CD14-positive monocyte (primary cell): Measurements from ENCODE around the gene TSC22D3. TPM values are rescaled to one million over a fixed set of nuclear protein-coding genes. Genes with fewer than 3 reads are reported as not detected.

Experiments used
- DNase-seq, 3 donors: peaks; one replicate each; pipeline ENCODE4 v3.0.0-alpha.2; 2011 to 2022
- H2AFZ ChIP-seq: 2 replicates; pipeline ENCODE4 v1.6.0; 2012; ENCODE audit warnings: mild to moderate bottlenecking, low read depth, low read length, inconsistent platforms; ENCODE audit not compliant: insufficient read depth, poor library complexity, severe bottlenecking
- H3K27ac ChIP-seq, 2 donors: 1 replicate in 1 of 2; 2 replicates in 1 of 2; pipeline ENCODE4 v1.5.1; 2012 to 2013; ENCODE audit warnings: low read length in 2 of 2, control low read depth in 1 of 2, inconsistent platforms in 1 of 2, low read depth in 1 of 2, mild to moderate bottlenecking in 1 of 2
- H3K27me3 ChIP-seq, 2 donors: one replicate each; pipeline versions ENCODE4 v1.6.0 to v1.6.1; 2011 to 2013; ENCODE audit warnings: low read length in 2 of 2; ENCODE audit not compliant: control insufficient read depth in 2 of 2, insufficient read depth in 2 of 2
- H3K36me3 ChIP-seq, 2 donors: replicated peaks in 1 of 2; 1 replicate in 1 of 2; 2 replicates in 1 of 2; pipeline versions ENCODE4 v1.5.1 to v1.6.1; 2012 to 2013; ENCODE audit warnings: low read length in 2 of 2, control low read depth in 1 of 2, inconsistent platforms in 1 of 2, mild to moderate bottlenecking in 1 of 2; ENCODE audit not compliant: insufficient read depth in 2 of 2, control insufficient read depth in 1 of 2
- H3K4me1 ChIP-seq, 2 donors: 1 replicate in 1 of 2; 2 replicates in 1 of 2; pipeline versions ENCODE4 v1.5.1 to v1.6.1; 2012 to 2013; ENCODE audit warnings: low read length in 2 of 2, control low read depth in 1 of 2, inconsistent platforms in 1 of 2, mild to moderate bottlenecking in 1 of 2, moderate library complexity in 1 of 2; ENCODE audit not compliant: insufficient read depth in 2 of 2, control insufficient read depth in 1 of 2
- H3K4me2 ChIP-seq: replicated peaks from 2 replicates; pipeline ENCODE3; 2012; ENCODE audit warnings: low read length, moderate library complexity, mild to moderate bottlenecking; ENCODE audit not compliant: poor library complexity, severe bottlenecking; ENCODE audit errors: extremely low read depth
- H3K4me3 ChIP-seq, 3 experiments: fragments of 200-600 bp in 1 of 3; sonication (generic) in 1 of 3; replicated peaks in 1 of 3; 1 replicate in 2 of 3; 2 replicates in 1 of 3; pipeline ENCODE4 v1.5.1; 2011 to 2013; ENCODE audit warnings: low read length in 3 of 3, mild to moderate bottlenecking in 3 of 3, control low read depth in 2 of 3, low read depth in 2 of 3, inconsistent platforms in 1 of 3, moderate library complexity in 1 of 3
- H3K79me2 ChIP-seq: 2 replicates; pipeline ENCODE4 v1.6.0; 2012; ENCODE audit warnings: mild to moderate bottlenecking, control low read depth, inconsistent platforms, low read length, moderate library complexity; ENCODE audit not compliant: insufficient read depth
- H3K9ac ChIP-seq: 2 replicates; pipeline ENCODE4 v1.6.0; 2017; ENCODE audit warnings: low read length, mild to moderate bottlenecking; ENCODE audit not compliant: insufficient read depth, poor library complexity, severe bottlenecking
- H3K9me3 ChIP-seq, 2 donors: replicated peaks in 1 of 2; 1 replicate in 1 of 2; 2 replicates in 1 of 2; pipeline versions ENCODE4 v1.5.1 to v1.6.1; 2012 to 2013; ENCODE audit warnings: low read length in 2 of 2, control low read depth in 1 of 2; ENCODE audit not compliant: control insufficient read depth in 1 of 2, insufficient read depth in 1 of 2
- H4K20me1 ChIP-seq: 2 replicates; pipeline ENCODE4 v1.6.0; 2012; ENCODE audit warnings: mild to moderate bottlenecking, low read length, control low read depth, moderate library complexity; ENCODE audit not compliant: insufficient read depth
- H3K27ac Mint-ChIP-seq, 7 donors: one replicate each; pipeline ENCODE4 v1.8.0; 2020; ENCODE audit warnings: mild to moderate bottlenecking in 7 of 7, mixed read lengths in 7 of 7, moderate library complexity in 6 of 7, inconsistent platforms in 2 of 7
- H3K27me3 Mint-ChIP-seq, 3 donors: one replicate each; pipeline ENCODE4 v1.8.0; 2021 to 2022; ENCODE audit warnings: low read depth in 3 of 3, mild to moderate bottlenecking in 3 of 3, mixed read lengths in 3 of 3, moderate library complexity in 3 of 3, inconsistent platforms in 1 of 3
- H3K36me3 Mint-ChIP-seq, 2 donors: one replicate each; pipeline ENCODE4 v1.8.0; 2020; ENCODE audit warnings: mixed read lengths in 2 of 2, inconsistent platforms in 1 of 2, mild to moderate bottlenecking in 1 of 2
- H3K4me1 Mint-ChIP-seq: one replicate; pipeline ENCODE4 v1.8.0; 2020; ENCODE audit warnings: mild to moderate bottlenecking, mixed read lengths
- H3K4me3 Mint-ChIP-seq, 2 donors: one replicate each; pipeline ENCODE4 v1.8.0; 2020; ENCODE audit warnings: mild to moderate bottlenecking in 2 of 2, mixed read lengths in 2 of 2, moderate library complexity in 1 of 2
- H3K9me3 Mint-ChIP-seq, 7 donors: one replicate each; pipeline ENCODE4 v1.8.0; 2020 to 2022; ENCODE audit warnings: mixed read lengths in 7 of 7, mild to moderate bottlenecking in 6 of 7, moderate library complexity in 6 of 7, inconsistent platforms in 2 of 7
- WGBS: methylation state at CpG from one replicate; pipeline ENCODE4 v1.1.5; 2013; ENCODE audit warnings: missing lambda C conversion rate; ENCODE audit not compliant: insufficient coverage; 5-methylcytosine and 5-hydroxymethylcytosine counted together
- intact Hi-C, 2 donors: fragments of 100-400 bp; cut with micrococcal nuclease; formaldehyde crosslinking; loops; one replicate each; pipeline versions ENCODE4 v1.15.0 to v1.15.1; 2023
- polyA plus RNA-seq, 3 donors: library from polyadenylated mRNA; depleted of rRNA in 1 of 3; unstranded in 2 of 3; stranded (reverse) in 1 of 3; fragments of 300-500 nt in 2 of 3; fragments of >200 nt in 1 of 3; fragmentation: Illumina TruSeq in 2 of 3; gene quantifications; 1 replicate in 2 of 3; 2 replicates in 1 of 3; pipeline ENCODE4 v1.2.3, GENCODE V29; 2012 to 2021
- TF ChIP-seq, protein P1 (sequence below): fragments of 200-600 bp; IDR thresholded peaks from one replicate; pipeline ENCODE4 v1.8.0; 2022; ENCODE audit warnings: antibody characterized with exemption, mild to moderate bottlenecking

The TSC22D3 gene
- polyA plus RNA-seq, 3 donors: 171 to 1,562 (median 326) TPM

DNA sequence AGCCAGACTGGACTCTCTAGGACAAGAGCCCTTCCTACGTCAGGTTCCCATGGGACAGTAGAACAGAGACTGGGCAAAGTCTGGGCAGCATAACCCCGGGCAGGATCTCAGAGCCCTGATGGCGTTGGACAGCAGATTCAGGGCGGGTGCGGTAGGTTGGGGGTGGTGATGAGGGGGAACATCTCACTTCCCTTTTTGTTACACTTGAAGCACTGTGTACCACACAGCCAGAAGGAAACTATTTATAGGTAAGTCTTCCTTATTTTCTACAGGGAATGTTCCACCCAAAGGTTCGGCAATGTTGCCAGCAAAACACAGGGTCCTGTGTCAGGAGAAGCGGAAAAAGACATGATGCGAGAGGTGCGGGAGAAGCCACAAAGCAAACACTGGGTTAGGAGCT lies 54.3 kb downstream of the TSC22D3 start:
- Histone ChIP-seq H2AFZ (peak overlapping the region; percentile 30), H3K27ac (no peak overlapping the region), H3K9ac (no peak overlapping the region), H3K4me3 (peak overlapping the region in 1 of 3 experiments; percentile 27), H3K9me3 (no peaks in the 10 kb centered on the region), H3K36me3 (no peaks in the 10 kb centered on the region), H3K27me3 (no peaks in the 10 kb centered on the region), H4K20me1 (peaks cover 4% of the 10 kb centered on the region), H3K79me2 (peaks cover 4% of the 10 kb centered on the region), H3K4me1 (peaks cover 23 to 29% of the 10 kb centered on the region in 2 donors), H3K4me2 (peak overlapping the region; percentile 50)
- no peaks in the 10 kb centered on the region for H3K36me3 Mint-ChIP-seq
- peaks cover 26% of the 10 kb centered on the region for H3K4me1 Mint-ChIP-seq
- H3K27me3 Mint-ChIP-seq: peaks cover 0 to 8% (median 2%) of the 10 kb centered on the region in 3 donors
- 17% methylated on average over 1 of the region's 9 CpGs for WGBS
- DNase-seq: peak in 2 of 3 donors; percentile 51 to 53
- intact Hi-C loops: loop anchor here in 1 of 2 donors (5.0 kb wide), 1 partner anchor 56 kb away; the partner anchor contains the start of genes NCBP2L and TSC22D3
- peak overlapping the region in 1 of 2 donors; percentile 21 for H3K4me3 Mint-ChIP-seq
- H3K27ac Mint-ChIP-seq: peak overlapping the region in 2 of 7 donors; percentile 17 to 39
- peaks cover 0 to 3% (median 0%) of the 10 kb centered on the region in 7 donors for H3K9me3 Mint-ChIP-seq
- TF ChIP-seq, protein P1, sequence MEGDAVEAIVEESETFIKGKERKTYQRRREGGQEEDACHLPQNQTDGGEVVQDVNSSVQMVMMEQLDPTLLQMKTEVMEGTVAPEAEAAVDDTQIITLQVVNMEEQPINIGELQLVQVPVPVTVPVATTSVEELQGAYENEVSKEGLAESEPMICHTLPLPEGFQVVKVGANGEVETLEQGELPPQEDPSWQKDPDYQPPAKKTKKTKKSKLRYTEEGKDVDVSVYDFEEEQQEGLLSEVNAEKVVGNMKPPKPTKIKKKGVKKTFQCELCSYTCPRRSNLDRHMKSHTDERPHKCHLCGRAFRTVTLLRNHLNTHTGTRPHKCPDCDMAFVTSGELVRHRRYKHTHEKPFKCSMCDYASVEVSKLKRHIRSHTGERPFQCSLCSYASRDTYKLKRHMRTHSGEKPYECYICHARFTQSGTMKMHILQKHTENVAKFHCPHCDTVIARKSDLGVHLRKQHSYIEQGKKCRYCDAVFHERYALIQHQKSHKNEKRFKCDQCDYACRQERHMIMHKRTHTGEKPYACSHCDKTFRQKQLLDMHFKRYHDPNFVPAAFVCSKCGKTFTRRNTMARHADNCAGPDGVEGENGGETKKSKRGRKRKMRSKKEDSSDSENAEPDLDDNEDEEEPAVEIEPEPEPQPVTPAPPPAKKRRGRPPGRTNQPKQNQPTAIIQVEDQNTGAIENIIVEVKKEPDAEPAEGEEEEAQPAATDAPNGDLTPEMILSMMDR: no peak

DNA sequence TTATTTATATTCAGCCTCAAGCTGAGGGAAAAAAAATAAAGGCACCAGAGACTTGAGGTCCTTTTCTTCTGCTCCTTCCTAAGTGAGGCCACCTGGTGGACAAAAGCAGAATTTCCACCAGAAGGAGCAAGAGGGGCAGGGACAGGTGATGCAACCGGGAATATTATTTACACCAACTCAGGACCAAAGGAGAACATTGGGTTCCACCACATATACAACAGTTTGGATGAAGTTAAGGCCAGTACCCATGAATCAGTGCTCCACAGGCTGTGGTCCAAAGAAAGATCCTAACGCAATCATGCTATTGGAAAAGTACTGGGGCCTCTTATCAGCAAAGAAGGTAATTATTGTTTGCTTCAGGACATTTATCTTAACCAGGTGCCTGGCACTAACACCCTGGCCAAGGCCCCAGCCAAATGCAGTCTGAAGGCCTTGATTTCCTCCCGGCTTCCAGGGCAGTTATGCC lies 57.4 kb downstream of the TSC22D3 start:
- Histone ChIP-seq H3K4me1 (peaks cover 49 to 53% of the 10 kb centered on the region in 2 donors), H3K9me3 (no peaks in the 10 kb centered on the region), H3K27me3 (no peaks in the 10 kb centered on the region), H3K27ac (peak overlapping the region in 1 of 2 donors; percentile 95), H3K4me2 (peak overlapping the region; percentile 87), H3K9ac (no peak overlapping the region), H2AFZ (no peak overlapping the region), H3K36me3 (peaks cover 26 to 28% of the 10 kb centered on the region in 2 donors), H4K20me1 (peaks cover 35% of the 10 kb centered on the region), H3K4me3 (no peak overlapping the region), H3K79me2 (peaks cover 26% of the 10 kb centered on the region)
- intact Hi-C loops: no loop called here
- H3K4me3 Mint-ChIP-seq: no peak overlapping the region
- no CpG with 5 or more reads among the region's 3 CpGs for WGBS
- peak overlapping the region in 3 of 7 donors; percentile 92 to 99 (median 93) for H3K27ac Mint-ChIP-seq
- DNase-seq: peak; percentile 60 to 79 (median 68)
- H3K9me3 Mint-ChIP-seq: peaks cover 0 to 6% (median 3%) of the 10 kb centered on the region in 7 donors
- H3K36me3 Mint-ChIP-seq: peaks cover 25 to 29% of the 10 kb centered on the region in 2 donors
- H3K4me1 Mint-ChIP-seq: peaks cover 44% of the 10 kb centered on the region
- TF ChIP-seq, protein P1: peak; percentile 77
- peaks cover 0 to 19% (median 2%) of the 10 kb centered on the region in 3 donors for H3K27me3 Mint-ChIP-seq
